IMR-90 (cell line): ENCODE results near the gene ZMIZ1. TPM values are rescaled to one million over a fixed set of nuclear protein-coding genes. Genes with fewer than 3 reads are reported as not detected.

Experiments
- ATAC-seq: fragments of 200-7000 bp; cut with Tn5 transposase; 2 replicates; pipeline ENCODE4 v1.9.1; 2020; ENCODE audit warnings: low read depth, mild to moderate bottlenecking, moderate library complexity
- BruUV-seq: library from RNA; stranded (reverse); fragments of 400-500 nt; replicated peaks from 2 replicates; lab custom pipeline; 2021; lab: Mats Ljungman, UMichigan
- CTCF ChIA-PET: fragments of 300-600 bp; formaldehyde crosslinking; extraction: SDS; loops from one replicate; lab custom pipeline; 2021; ENCODE audit warnings: antibody characterized with exemption; lab: Yijun Ruan, JAX
- POLR2A ChIA-PET: fragments of 300-600 bp; sonication (Branson Sonifier 250); formaldehyde crosslinking; loops from one replicate; lab custom pipeline; 2022; ENCODE audit warnings: antibody characterized with exemption; ENCODE audit not compliant: unreplicated experiment; lab: Charles Lee
- DNase-seq: peaks from one replicate; pipeline ENCODE4 v3.0.0; 2013
- H2AFZ ChIP-seq: replicated peaks from 2 replicates; pipeline ENCODE3; 2013; ENCODE audit warnings: low read length, mild to moderate bottlenecking; ENCODE audit not compliant: poor library complexity
- H2AK5ac ChIP-seq: 2 replicates; pipeline ENCODE4 v1.6.1; 2013; ENCODE audit warnings: low read depth, low read length, inconsistent platforms
- H2AK9ac ChIP-seq: replicated peaks from 2 replicates; pipeline ENCODE3; 2013; ENCODE audit warnings: mild to moderate bottlenecking, low read depth, low read length, moderate library complexity; ENCODE audit not compliant: poor library complexity
- H2BK120ac ChIP-seq: 2 replicates; pipeline ENCODE4 v1.6.1; 2013; ENCODE audit warnings: low read depth, low read length, inconsistent platforms
- H2BK15ac ChIP-seq: 3 replicates; pipeline ENCODE4 v1.6.1; 2013; ENCODE audit warnings: low read depth, low read length, inconsistent platforms
- H2BK20ac ChIP-seq: 2 replicates; pipeline ENCODE4 v1.6.1; 2013; ENCODE audit warnings: low read depth, mild to moderate bottlenecking, inconsistent platforms, low read length, moderate library complexity
- H2BK5ac ChIP-seq: 2 replicates; pipeline ENCODE4 v1.6.1; 2013; ENCODE audit warnings: mild to moderate bottlenecking, low read depth, low read length, inconsistent platforms; ENCODE audit not compliant: poor library complexity, severe bottlenecking
- H3K14ac ChIP-seq: replicated peaks from 2 replicates; pipeline ENCODE4 v1.6.1; 2013; ENCODE audit warnings: low read depth, low read length, inconsistent platforms
- H3K18ac ChIP-seq: 2 replicates; pipeline ENCODE4 v1.6.1; 2013; ENCODE audit warnings: low read depth, low read length, control low read depth
- H3K23ac ChIP-seq: 2 replicates; pipeline ENCODE4 v1.6.1; 2013; ENCODE audit warnings: low read depth, low read length, inconsistent platforms
- H3K27ac ChIP-seq: 2 replicates; pipeline ENCODE4 v1.5.1; 2013; ENCODE audit warnings: mild to moderate bottlenecking, control low read depth, low read length; ENCODE audit not compliant: insufficient read depth
- H3K27me3 ChIP-seq: 2 replicates; pipeline ENCODE4 v1.6.1; 2013; ENCODE audit warnings: low read length; ENCODE audit not compliant: control insufficient read depth, insufficient read depth
- H3K36me3 ChIP-seq: 2 replicates; pipeline ENCODE4 v1.6.1; 2013; ENCODE audit warnings: low read length, mixed read lengths; ENCODE audit not compliant: control insufficient read depth, insufficient read depth
- H3K4ac ChIP-seq: 2 replicates; pipeline ENCODE4 v1.6.1; 2013; ENCODE audit warnings: low read depth, low read length, inconsistent platforms
- H3K4me1 ChIP-seq: 2 replicates; pipeline ENCODE4 v1.6.1; 2013; ENCODE audit warnings: low read length, mixed read lengths; ENCODE audit not compliant: control insufficient read depth, insufficient read depth
- H3K4me2 ChIP-seq: 2 replicates; pipeline ENCODE4 v1.6.1; 2013; ENCODE audit warnings: low read depth, mild to moderate bottlenecking, control low read depth, low read length, moderate library complexity
- H3K4me3 ChIP-seq: 2 replicates; pipeline ENCODE4 v1.5.1; 2013; ENCODE audit warnings: low read depth, mild to moderate bottlenecking, control low read depth, low read length, moderate library complexity; ENCODE audit not compliant: insufficient read depth
- H3K56ac ChIP-seq: 2 replicates; pipeline ENCODE4 v1.6.1; 2013; ENCODE audit warnings: low read length, inconsistent platforms; ENCODE audit not compliant: insufficient read depth; ENCODE audit errors: extremely low read depth
- H3K79me1 ChIP-seq, 2 experiments: 2 replicates each; pipeline ENCODE4 v1.6.1; 2013; ENCODE audit warnings: low read length in 2 of 2, inconsistent platforms in 1 of 2, low read depth in 1 of 2
- H3K9ac ChIP-seq: 2 replicates; pipeline ENCODE4 v1.6.1; 2013; ENCODE audit warnings: low read depth, low read length, control low read depth
- H3K9me1 ChIP-seq: 2 replicates; pipeline ENCODE4 v1.6.1; 2013; ENCODE audit warnings: low read length, inconsistent platforms; ENCODE audit not compliant: insufficient read depth
- H3K9me3 ChIP-seq: 2 replicates; pipeline ENCODE4 v1.6.1; 2013; ENCODE audit warnings: low read length; ENCODE audit not compliant: control insufficient read depth, insufficient read depth
- H4K20me1 ChIP-seq: 2 replicates; pipeline ENCODE4 v1.6.1; 2013; ENCODE audit warnings: low read length, inconsistent platforms; ENCODE audit not compliant: insufficient read depth
- H4K5ac ChIP-seq: 2 replicates; pipeline ENCODE4 v1.6.1; 2013; ENCODE audit warnings: mild to moderate bottlenecking, low read depth, low read length, control low read depth
- H4K8ac ChIP-seq, 2 experiments: 2 replicates each; pipeline ENCODE4 v1.6.1; 2013; ENCODE audit warnings: low read depth in 2 of 2, low read length in 2 of 2, control low read depth in 1 of 2, inconsistent platforms in 1 of 2
- H4K91ac ChIP-seq: 2 replicates; pipeline ENCODE4 v1.6.1; 2013; ENCODE audit warnings: low read depth, low read length, inconsistent platforms; ENCODE audit not compliant: insufficient read depth
- CHD1 ChIP-seq: IDR thresholded peaks from 2 replicates; pipeline ENCODE4 v1.6.1; 2012; ENCODE audit warnings: low read depth, low read length, improper control_type of control experiment
- RFX5 ChIP-seq: IDR thresholded peaks from 2 replicates; pipeline ENCODE4 v1.8.0; 2012; ENCODE audit warnings: low read depth, mild to moderate bottlenecking, low read length, moderate library complexity
- WGBS, 2 experiments: methylation state at CpG; one replicate each; pipeline versions ENCODE4 v1.1.5 to v1.1.7; 2013; ENCODE audit warnings: missing lambda C conversion rate in 2 of 2; ENCODE audit not compliant: insufficient read length in 1 of 2; ENCODE audit errors: extremely low coverage in 2 of 2; 5-methylcytosine and 5-hydroxymethylcytosine counted together
- dilution Hi-C: fragments of 300-500 bp; cut with HindIII; formaldehyde crosslinking; loops from one replicate; pipeline ENCODE4 v1.14.3; 2018; ENCODE audit warnings: low sequenced_read_pairs; ENCODE audit not compliant: unreplicated experiment
- in situ Hi-C: fragments of 300-500 bp; cut with MboI; formaldehyde crosslinking; loops from 3 replicates; pipeline ENCODE4 v1.14.3; 2019; ENCODE audit warnings: low sequenced_read_pairs, inconsistent platforms, mixed read lengths
- intact Hi-C: fragments of 100-400 bp; cut with micrococcal nuclease; formaldehyde crosslinking; loops from 2 replicates; pipeline ENCODE4 v1.10.0; 2022
- polyA plus RNA-seq, 3 experiments: library from polyadenylated mRNA; depleted of rRNA; stranded (reverse); fragments of >200 nt; gene quantifications; 2 replicates each; pipeline ENCODE4 v1.2.3, GENCODE V29; 2012; ENCODE audit warnings: low replicate concordance in 1 of 3
- total RNA-seq: library from RNA; depleted of rRNA; stranded (reverse); fragments of >200 nt; gene quantifications from 2 replicates; pipeline ENCODE4 v1.2.3, GENCODE V29; 2012

ZMIZ1 gene
- total and polyA plus RNA-seq, 2 of the 4 experiments (the other 2 are of a cell fraction): 6.6 to 48.7 TPM

- H3K4me2 ChIP-seq: 0 out of 2 replicates have a peak overlapping the region, but pooled peaks have one; percentile 32
- TF ChIP-seq RFX5: no peak
- TF ChIP-seq CHD1: 0 out of 2 replicates have a peak, but pooled peaks have one; percentile 5
- dilution Hi-C loops (no loop called here), in situ Hi-C loops (no loop called here), intact Hi-C loops (loop anchor here (2.0 kb wide), 1 partner anchor 20 kb away; no protein-coding TSS in a partner anchor)
- H2BK15ac ChIP-seq: peak overlapping the region; percentile 82; the same call in 2 of the 3 replicates
- peaks cover 53% of the 10 kb centered on the region for H3K9me1 ChIP-seq
- peak overlapping the region; percentile 81 for H2AFZ ChIP-seq
- peaks cover 73% of the 10 kb centered on the region for H3K4me1 ChIP-seq
- peak overlapping the region; percentile 98 for H2AK9ac ChIP-seq
- peak overlapping the region; percentile 67 for H3K9ac ChIP-seq
- WGBS, 2 experiments: 100% methylated on average over 1 of the region's 9 CpGs; no CpG with 5 or more reads in 1 of the 2 experiments
- H3K56ac ChIP-seq: peak overlapping the region; percentile 95
- H3K36me3 ChIP-seq: peaks cover 29% of the 10 kb centered on the region
- H4K91ac ChIP-seq: peak overlapping the region; percentile 98
- ChIA-PET POLR2A (interaction anchor here (0.5 kb wide), 1 partner anchor 1106 kb away, joined by 3 read pairs; no protein-coding TSS in a partner anchor), CTCF (interaction anchor here (0.6 to 1.1 kb wide), 4 partner anchors 36 to 1112 kb away, joined by 3 to 6 read pairs (median 4); no protein-coding TSS in a partner anchor)
- ATAC-seq: no peak
- H4K20me1 ChIP-seq: peaks cover 32% of the 10 kb centered on the region
- H3K14ac ChIP-seq: peak overlapping the region; percentile 99
- no peak for DNase-seq
- no peaks in the 10 kb centered on the region for H3K27me3 ChIP-seq
- peak overlapping the region; percentile 100 for H3K4ac ChIP-seq
- peak overlapping the region; percentile 99 for H2BK120ac ChIP-seq
- peaks cover 57 to 95% of the 10 kb centered on the region in 2 experiments for H3K79me1 ChIP-seq
- H3K4me3 ChIP-seq: no peak overlapping the region
- H4K5ac ChIP-seq: peak overlapping the region; percentile 29
- H2BK5ac ChIP-seq: peak overlapping the region; percentile 99
- peak overlapping the region; percentile 97 for H4K8ac ChIP-seq
- peak overlapping the region; percentile 93 for H3K27ac ChIP-seq
- no peaks in the 10 kb centered on the region for H3K9me3 ChIP-seq
- H2BK20ac ChIP-seq: peak overlapping the region; percentile 95
- BruUV-seq: no TSS peak
- peak overlapping the region; percentile 78 for H3K18ac ChIP-seq
- H3K23ac ChIP-seq: peak overlapping the region; percentile 99
- H2AK5ac ChIP-seq: peak overlapping the region; percentile 97
These were observed 89.8 kb downstream of the ZMIZ1 start for GRCh38 chr10:79158402-79159097.
